ENCODE measurements around the gene GPNMB.
"Not testable (repeated sequence)": the region's sequence is repeated elsewhere in the genome, so short reads cannot be mapped to it uniquely, and the experiment has no call there.

Gene GPNMB

DNA sequence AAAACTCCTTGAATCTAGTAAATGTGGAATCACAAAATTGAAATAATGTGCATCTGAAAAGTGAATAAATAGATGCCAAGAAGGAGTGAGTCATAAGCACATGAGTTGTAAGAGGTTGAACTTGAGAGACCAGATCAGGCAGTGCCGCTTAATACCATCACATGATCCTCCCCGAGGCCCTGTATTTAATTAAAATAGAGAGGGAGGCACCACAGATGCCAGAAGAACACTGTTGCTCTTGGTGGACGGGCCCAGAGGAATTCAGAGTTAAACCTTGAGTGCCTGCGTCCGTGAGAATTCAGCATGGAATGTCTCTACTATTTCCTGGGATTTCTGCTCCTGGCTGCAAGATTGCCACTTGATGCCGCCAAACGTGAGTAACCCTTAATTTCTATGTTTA, at the start of gene GPNMB:
Gene GPNMB (plus strand): TSS at position 221 of the 400 bp plus-strand sequence. CDS start 83 bp downstream, at position 304.
- DNase-seq (ENCODE audit: low read depth) = no peak

DNA sequence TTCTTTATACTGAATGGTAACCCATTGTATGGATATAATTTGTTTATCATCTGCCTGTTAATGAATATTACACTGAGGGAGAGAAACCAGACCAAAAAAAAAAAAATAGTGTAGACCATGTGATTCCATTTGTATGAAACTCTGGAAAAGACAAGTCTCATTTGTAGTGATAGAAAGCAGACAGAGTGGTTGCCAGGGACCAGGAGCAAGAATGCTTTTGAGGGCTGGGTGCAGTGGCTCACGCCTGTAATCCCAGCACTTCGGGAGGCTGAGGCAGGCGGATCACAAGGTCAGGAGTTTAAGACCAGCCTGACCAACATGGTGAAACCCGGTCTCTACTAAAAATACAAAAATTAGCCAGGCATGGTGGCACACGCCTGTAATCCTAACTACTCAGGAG, 48.8 kb upstream of the GPNMB start:
- DNase-seq (ENCODE audit: low read depth) = not testable (repeated sequence)

DNA sequence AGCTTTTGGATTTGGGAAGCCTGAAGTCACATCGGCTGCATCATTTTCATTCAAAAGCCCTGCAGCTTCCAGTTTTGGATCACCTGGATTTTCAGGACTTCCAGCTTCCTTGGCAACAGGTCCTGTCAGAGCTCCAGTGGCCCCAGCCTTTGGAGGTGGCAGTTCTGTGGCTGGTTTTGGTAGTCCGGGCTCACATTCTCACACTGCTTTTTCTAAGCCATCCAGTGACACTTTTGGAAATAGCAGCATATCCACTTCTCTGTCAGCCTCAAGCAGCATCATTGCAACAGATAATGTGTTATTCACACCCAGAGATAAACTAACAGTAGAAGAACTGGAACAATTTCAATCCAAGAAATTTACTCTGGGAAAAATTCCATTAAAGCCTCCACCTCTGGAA, 46.2 kb upstream of the GPNMB start:
- DNase-seq (ENCODE audit: low read depth) = no peak

DNA sequence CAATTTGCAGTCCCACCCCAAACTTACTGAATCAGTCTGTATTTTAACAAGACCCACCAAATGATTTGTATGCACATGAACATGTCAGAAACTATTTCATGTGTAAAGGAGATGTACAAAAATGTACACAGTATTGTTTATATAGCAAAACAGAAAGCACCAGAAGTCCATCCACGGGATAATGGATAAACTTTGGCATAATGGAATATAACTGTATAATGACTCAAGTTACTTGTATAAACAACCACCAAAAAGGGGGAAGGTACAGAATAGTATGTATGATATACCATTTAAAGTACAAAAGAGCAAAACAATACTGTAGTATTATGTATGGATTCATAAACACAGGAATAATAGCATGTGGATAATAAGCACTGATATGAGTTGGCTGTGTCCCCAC, 42.3 kb upstream of the GPNMB start:
- DNase-seq (ENCODE audit: low read depth) = no peak

DNA sequence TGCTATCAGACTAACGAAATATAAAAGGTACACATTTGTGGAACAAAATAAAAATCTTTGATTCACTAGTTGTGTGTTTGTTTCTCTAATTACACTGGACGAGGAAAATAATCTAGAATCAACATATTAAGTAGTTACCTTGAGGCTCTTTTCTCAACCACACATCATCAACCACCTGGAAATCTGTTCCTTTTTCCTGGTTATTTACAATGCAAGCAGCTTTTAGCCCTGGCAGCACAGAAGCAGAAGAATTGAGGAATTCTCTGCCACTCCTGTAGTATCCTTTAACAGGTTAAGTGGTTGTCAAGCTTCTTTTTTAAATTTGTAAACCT, 41.0 kb upstream of the GPNMB start:
- no peak for DNase-seq (ENCODE audit: low read depth)

DNA sequence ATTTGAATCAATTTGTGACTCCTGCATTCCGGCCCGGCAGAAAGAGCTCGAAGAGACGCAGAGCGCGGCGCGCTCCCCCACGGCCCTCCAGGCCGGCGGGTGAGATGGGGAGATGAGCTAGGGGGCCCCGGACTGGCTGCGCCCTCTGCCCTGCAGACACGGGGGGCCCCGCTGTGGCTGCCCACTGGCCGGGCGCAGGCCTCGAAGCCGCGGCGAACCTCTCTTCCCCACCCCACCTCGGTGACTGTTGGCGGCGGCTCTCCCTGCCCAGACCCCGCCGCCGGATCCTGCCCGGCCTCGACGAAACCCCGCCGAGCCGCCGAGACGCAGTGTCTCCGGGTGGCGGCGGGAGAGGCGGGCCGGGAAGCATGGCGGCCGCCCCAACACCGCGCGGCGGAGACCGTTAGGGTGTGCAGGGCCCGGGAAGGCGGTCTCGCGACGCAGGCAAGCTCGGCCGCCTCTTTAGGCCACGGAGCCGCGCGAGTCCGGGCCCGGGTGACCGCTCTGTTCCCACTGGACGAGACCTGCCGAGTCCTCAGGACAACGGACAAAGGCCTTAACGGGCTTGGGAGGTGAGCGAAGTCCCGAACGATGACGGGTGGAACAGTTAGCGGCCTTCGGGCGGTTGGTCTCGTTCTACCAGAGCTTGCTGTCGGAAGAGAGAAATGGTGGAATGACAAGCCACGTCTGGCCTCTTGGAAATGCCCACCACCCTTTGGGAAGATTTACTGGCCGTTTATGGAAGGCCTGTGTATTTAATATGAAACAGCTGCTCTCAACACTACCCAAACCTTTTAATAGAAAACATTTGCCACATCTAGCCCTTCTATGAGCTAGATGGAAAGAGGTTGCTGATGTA, 40.4 kb upstream of the GPNMB start:
- DNase-seq (ENCODE audit: low read depth) = no peak

DNA sequence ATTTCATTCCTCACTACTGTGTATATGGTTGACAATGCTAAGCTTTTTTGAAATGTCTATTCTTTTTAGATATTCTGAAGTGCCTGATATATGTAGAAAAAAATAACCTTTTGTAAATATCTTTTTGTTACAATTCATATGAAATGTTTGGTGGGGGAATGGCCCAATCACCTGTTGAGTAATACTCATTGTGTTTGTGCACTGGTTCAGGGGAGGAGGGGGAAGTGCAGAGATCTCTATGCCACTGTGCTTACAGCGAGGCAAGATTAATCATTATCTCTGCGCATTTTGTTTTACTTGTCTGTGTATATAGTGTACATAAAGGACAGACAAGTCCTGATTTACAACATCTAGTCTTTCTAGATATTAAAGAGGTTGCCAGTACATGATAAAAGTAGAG, 39.6 kb upstream of the GPNMB start:
- DNase-seq (ENCODE audit: low read depth) = no peak

DNA sequence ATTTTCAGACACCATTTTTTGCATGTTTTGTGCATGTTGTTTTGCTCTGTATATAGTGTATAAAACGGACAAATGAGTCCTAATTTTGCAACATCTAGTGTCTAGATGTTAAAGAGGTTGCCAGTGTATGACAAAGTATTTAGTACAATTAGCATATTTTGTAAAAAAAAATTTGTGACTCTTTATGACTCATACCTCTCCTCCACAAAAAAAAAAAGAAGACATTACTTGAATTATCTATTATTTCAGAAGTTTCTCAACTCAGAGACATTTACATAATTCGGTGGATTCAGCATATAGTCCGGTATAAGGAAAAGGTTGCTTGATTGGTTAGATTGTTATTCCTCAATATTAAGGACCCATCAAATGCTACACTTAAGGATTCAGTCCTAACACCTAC, 38.7 kb upstream of the GPNMB start:
- no peak for DNase-seq (ENCODE audit: low read depth)

DNA sequence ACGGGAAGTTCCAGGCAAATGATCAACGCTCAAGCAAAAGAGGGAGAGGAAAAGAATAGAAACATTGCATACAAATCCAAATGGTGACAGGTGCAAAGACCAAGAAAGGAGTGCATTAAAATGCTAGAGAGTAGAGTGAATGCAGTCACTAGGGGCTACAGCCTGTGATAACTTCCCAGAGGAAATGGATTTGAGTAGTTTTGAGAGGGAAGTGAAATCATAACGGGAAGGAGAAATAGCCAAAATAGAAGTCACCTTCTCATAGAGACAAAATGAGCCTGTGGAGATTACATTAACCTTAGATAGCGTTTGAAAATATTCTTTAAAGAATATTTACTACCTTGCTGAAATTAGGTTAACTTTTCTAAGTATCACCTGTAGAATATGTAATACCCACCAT, 38.3 kb upstream of the GPNMB start:
- no peak for DNase-seq (ENCODE audit: low read depth)

DNA sequence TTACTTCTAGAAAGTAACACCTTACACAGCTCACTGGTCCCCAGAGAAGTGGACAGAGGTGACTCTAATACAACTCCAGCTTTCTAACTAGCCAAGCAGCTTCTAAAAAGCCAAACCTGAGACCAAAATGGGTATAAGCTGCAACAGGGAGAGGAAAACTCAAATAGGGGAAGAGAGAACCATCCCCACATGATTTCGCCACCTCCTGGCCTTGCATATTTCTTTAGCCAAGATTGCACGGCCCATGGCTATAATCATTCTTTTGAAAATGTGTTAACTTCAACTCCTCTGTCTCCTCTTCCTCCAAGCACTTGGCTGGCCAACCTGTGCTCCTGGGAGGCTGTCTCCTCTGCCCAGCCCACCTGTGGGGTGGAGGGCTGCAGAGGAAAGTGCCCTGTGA, 36.1 kb upstream of the GPNMB start:
- no peak for DNase-seq (ENCODE audit: low read depth)

DNA sequence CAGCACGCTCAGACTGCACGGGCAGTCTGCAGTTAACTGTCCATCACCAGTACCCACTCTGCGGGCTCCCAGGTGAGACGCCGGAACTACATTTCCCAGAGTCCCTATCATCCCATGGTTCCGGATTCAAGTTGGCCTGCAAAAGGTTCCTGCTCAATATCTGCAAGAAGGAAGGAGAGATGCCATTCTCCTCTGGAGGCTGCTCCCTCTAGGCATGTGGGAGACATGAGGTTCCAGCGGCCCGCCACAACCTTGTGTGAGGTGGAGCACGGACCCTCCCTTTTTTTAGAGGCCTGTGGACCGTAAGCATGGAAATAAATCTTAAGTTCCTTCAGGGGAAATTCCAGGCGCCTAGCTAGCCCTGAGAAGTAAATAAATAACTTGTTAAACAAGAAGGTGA, 35.0 kb upstream of the GPNMB start:
- no peak for DNase-seq (ENCODE audit: low read depth)

DNA sequence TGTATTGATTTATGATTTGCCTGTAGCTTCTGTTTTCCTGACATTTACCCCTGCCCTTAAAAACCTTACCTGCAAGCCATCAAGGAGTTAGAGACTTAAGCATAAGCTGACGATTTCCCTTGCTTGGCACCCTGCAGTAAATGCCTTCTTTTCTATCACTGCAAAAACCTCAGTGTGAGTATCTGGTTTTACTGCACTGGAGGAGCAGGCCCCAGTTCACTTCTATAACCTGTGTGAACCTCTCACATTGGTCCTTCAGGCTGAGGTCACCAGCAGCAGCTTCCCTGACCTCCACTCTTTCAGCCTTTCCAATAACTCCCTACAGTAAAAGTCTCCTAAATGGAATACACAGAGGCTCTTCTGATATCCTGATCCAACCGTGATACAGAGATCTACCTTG, 34.2 kb upstream of the GPNMB start:
- DNase-seq (ENCODE audit: low read depth) = no peak

DNA sequence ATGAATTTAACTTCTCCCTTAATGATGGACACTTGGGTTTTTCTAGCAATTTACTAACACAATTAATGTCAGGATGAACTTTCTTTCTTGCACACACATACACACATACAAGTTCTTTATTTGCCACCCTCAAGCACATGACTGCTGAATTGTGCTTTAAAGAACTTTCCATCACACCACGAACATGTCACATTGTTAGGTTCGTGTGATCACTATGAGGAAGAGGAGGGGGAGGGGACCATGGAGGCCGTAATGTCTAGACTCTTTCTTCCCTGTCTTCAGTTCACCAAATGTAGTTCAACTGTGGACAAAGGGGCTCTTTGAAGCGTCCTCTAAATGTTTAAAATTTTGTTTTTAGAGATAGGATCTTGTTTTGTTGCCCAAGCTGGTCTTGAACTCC, 33.7 kb upstream of the GPNMB start:
- no peak for DNase-seq (ENCODE audit: low read depth)

DNA sequence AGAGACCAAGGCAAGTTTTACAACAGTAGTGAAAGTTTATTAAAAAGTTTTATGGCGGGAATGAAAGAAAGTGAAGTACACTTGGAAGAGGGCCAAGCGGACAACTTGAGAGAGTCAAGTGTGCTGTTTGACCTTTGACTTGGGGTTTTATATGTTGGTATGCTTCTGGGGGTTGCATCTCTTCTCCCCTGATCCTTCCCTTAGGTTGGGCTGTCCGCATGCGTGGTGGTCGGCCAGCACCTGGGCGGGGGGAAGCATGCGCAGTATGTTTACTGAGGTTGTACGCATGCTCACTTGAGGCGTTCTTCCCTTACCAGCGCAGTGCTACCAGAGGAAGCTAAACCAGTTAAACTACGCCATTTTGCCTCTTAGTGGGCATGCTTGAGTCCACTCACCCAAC, 32.8 kb upstream of the GPNMB start:
- DNase-seq (ENCODE audit: low read depth) = no peak

DNA sequence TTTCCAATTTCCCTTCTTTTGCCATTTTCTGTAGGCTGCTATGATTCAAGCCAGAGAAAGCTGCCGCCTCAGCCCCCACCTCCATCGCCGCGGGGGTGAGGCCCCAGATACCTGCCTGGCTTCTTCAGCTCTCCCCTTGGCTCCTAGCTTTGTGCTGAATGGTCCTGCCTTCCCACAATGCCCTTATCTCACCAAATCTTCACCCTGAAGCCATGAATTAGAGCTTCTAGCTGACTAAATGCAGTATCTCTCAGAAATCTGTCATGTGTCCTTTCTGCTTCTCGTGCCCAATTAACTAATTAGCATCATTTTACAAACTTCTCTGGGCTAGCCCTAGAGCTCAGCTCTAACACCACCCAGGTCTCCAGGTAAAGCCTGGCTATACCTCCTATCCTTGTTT, 32.2 kb upstream of the GPNMB start:
- no peak for DNase-seq (ENCODE audit: low read depth)

DNA sequence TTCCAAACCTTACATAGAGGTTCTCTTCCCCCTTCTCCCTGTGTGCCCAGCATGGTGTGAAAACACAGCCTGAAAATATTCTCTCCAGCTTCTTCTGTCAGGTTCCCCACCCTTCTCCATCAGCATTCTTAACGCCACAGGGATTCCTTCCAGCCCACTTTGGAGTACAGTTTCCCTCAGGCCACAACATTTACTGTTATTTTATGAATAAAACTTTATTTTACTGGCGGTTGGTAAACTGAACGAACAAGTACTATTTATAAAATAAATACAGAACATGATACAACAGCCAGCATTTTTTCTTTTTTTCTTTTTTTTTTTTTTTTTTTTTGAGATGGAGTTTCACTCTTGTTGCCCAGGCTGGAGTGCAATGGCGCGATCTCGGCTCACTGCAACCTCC, 31.6 kb upstream of the GPNMB start:
- no peak for DNase-seq (ENCODE audit: low read depth)

DNA sequence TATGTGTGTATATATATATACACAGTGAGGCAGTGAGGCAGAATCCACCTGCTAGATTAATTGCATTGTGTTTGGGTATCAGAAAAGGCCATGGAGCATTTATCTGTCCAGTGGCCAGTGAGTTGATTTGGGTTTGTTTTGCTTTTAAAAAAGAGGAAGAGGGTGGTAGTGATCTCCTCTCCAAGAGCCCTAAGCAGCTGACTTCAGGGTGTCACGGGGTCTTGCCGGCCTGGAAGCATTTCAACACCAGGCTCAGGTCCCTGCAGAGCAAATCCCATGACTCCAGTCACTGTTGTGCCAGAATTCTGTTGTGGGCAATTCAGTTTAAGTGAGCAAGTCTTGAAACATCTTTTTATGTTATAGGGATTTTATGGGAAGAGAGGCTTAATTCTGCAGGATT, 30.6 kb upstream of the GPNMB start:
- no peak for DNase-seq (ENCODE audit: low read depth)

DNA sequence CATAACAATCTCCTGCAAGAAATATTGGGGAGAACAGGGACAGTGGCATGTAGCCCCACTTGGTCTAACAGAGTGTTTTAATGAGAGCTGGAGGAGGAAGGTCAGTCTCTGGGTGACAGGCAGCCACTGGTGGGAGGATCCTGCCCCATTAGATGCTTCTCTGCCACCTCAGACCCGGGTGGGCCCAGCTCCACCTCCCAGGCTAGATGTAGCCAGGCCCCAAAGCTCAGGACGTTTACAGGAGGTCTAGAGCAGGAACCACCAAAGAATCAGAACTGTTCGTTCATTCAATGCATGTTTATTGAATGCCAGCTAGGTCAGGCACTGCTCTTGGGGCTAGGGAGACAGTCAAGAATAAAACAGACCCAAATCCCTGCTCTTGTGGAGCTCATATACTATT, 28.4 kb upstream of the GPNMB start:
- DNase-seq (ENCODE audit: low read depth) = no peak

DNA sequence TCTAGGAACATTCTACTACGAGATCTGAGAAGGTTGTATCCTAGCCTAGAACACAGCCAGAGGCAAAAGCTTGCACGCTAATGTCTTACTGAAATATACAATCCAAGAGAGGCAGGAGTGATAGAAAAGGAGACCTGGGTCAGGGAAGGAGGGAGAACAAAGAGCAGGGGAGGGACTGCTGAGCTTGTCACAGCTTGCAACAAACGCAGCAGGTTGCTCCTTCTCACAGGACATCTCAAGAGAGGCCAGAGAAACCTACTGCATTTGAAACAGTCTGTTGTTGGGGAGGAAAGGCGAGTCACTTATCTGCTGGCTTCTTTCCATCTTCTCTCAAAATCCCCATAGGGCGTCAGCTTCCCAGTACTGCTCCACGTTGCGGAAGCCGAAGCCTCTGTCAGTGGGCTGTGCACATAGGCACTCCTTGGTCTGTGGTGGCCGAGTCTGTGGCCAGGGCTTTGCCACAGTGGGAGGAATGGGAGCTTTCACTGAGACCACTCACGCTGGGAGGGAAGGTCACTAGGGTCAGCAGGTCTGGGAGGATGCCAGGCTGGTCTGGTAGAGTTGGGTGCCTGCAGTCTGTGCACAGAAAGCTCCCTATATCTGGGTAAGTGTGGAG, 25.8 kb upstream of the GPNMB start:
- no peak for DNase-seq (ENCODE audit: low read depth)

DNA sequence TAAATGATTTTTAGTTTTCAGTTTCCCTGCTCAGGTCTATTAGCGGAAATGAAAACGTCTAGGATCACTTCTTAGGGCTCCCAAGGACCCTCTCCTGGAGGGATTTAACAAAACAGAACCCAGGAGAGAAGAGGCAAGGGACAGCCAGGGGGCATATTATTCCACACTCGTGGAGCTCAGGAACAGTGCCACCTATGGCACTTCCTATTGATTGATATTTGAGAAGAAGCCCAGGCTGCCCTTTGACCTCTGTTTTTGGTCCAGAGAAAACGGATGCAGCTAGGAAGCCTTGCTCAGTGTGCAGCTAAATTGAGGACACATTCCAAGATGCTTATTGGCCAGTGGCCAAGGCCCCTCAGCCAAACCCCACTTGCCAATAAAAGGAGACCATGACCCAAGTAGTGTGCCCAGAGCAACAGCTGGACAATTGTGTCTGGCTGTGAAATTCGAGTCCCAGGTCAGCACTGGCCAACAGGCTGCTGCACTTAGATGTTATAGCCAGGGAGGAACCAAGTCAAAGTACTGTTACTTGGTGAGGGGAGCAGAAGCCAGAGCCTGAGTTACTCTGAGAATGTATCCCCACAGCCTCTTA, 24.0 kb upstream of the GPNMB start:
- DNase-seq (ENCODE audit: low read depth) = no peak

DNA sequence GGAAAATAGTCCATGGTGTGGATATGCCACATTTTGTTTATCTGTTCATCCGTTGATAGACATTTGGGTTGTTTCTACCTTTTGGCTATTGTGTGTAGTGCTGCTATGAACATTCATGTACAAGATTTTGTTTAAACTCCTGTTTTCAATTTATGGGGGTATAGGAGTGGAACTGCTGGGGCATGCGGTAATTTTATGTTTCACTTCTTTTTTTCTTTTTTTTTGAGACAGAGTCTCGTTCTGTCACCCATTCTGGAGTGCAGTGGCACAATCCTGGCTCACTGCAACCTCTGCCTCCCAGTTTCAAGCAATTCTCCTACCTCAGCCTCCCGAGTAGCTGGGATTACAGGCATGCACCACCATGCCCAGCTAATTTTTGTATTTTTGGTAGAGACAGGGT, 22.2 kb upstream of the GPNMB start:
- DNase-seq (ENCODE audit: low read depth) = not testable (repeated sequence)

DNA sequence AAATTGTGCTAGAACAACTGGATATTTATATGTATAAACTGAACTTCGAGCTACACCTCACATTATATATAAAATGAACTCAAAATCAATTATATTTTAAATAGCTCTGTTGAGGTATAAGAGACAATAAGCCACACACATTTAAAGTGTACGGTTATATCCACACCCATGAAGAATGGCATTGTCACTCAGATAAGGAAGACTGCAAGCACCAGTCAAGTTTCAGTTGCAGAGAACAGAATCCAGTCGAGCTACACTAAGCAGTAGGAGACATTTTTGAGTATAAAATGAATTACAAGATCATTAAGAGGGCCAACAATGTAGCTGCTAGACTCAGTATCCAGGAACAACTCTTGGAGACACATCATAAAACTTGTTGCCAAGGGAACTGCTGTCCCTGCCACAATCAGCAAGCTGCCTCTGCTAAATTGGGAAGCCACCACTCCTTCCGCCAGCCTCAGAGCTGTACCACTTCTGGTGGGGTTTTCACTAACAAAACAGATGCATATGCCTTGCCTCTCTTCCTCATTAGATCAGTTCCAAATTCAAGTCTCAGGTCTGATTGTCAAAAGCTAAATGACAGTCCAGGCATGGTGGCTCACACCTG, 19.6 kb upstream of the GPNMB start:
- no peak for DNase-seq (ENCODE audit: low read depth)

DNA sequence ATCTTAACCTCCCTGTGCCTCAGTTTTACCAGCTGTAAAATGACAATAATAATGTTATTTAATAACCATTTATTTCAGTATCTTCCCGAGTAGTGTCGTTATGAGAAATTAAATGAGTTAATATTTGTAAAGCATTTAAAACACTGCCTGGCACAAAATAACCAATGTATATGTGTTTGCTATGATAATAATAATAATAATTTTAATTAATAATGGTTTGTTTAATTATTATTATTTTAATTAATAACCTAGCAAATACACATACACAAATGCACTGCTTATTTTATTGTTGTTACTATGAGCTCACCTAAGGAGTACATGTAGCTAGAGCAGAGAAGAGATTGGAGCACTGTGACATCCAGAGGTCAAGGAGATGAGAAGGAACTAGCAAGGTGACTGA, 18.2 kb upstream of the GPNMB start:
- no peak for DNase-seq (ENCODE audit: low read depth)
